ENCODE results near the gene S100A3. TPM values are rescaled to one million over a fixed set of nuclear protein-coding genes. Genes with fewer than 3 reads are reported as not detected.
"Not testable (repeated sequence)": the region's sequence is repeated elsewhere in the genome, so short reads cannot be mapped to it uniquely, and the experiment has no call there.

Gene S100A3
- total and polyA plus RNA-seq, 8 donors: 0.20 to 7.7 (median 1.2) TPM; not detected in 4

DNA sequence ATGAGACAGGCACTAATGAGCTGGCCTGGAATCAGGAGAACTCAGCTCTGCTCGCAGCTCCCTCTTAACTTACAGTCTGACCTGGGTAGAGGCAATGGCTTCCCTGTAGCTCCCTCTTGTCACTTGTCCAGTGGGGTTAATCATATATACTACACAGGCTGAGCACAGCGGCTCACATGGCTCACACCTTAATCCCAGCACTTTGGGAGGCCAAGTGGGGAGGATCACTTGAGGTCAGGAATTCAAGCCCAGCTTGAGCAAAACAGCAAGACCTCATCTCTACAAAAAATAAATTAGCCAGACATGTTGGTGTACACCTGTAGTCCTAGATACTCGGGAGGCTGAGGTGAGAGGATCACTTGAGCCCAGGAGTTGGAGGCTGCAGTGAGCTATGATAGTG lies 17.4 kb downstream of the S100A3 start:
- Histone ChIP-seq H3K4me1 (peaks cover 10 to 52% of the 10 kb centered on the region in 2 donors), H3K9me3 (no peaks in the 10 kb centered on the region), H3K36me3 (peaks cover 0 to 19% of the 10 kb centered on the region in 2 donors), H3K27ac (peak overlapping the region in 1 of 2 donors; percentile 99), H3K4me3 (no peak overlapping the region), H3K27me3 (no peaks in the 10 kb centered on the region)
- no peak for DNase-seq
- TF ChIP-seq, protein P1, sequence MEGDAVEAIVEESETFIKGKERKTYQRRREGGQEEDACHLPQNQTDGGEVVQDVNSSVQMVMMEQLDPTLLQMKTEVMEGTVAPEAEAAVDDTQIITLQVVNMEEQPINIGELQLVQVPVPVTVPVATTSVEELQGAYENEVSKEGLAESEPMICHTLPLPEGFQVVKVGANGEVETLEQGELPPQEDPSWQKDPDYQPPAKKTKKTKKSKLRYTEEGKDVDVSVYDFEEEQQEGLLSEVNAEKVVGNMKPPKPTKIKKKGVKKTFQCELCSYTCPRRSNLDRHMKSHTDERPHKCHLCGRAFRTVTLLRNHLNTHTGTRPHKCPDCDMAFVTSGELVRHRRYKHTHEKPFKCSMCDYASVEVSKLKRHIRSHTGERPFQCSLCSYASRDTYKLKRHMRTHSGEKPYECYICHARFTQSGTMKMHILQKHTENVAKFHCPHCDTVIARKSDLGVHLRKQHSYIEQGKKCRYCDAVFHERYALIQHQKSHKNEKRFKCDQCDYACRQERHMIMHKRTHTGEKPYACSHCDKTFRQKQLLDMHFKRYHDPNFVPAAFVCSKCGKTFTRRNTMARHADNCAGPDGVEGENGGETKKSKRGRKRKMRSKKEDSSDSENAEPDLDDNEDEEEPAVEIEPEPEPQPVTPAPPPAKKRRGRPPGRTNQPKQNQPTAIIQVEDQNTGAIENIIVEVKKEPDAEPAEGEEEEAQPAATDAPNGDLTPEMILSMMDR (IDR thresholded peaks at IDR 0.05): no peak
- ATAC-seq: no peak
- intact Hi-C loops (cut with DNase I): loop anchor here in 1 of 2 donors (5.0 kb wide), 1 partner anchor 36 kb away; the partner anchor contains the start of gene S100A2

DNA sequence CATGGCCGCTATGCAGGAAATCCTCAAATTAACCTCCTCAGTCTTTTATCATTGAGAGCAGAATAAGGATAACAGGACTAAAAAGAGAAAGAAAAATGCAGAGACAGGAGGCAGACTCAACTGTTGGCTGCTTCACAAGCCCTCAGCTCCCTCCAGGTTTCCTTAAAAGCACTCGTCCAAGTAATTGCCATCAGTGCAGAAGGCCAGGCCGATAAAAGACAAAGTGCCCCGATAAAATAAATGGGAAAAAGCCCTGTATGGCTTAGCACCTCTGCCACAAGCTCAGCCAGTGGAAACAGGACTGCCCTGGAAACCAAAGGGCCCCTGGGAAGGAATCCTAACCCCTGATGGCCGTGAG lies 21.4 kb downstream of the S100A3 start:
- DNase-seq: no peak
- no peak overlapping the region for H3K4me3 ChIP-seq
- peaks cover 0 to 4% of the 10 kb centered on the region in 2 donors for H3K36me3 ChIP-seq
- TF ChIP-seq, protein P1 (IDR thresholded peaks at IDR 0.05): no peak
- ATAC-seq: no peak
- intact Hi-C loops (cut with DNase I): no loop called here
- peaks cover 0 to 31% of the 10 kb centered on the region in 2 donors for H3K4me1 ChIP-seq
- no peaks in the 10 kb centered on the region for H3K27me3 ChIP-seq
- H3K9me3 ChIP-seq: no peaks in the 10 kb centered on the region
- no peak overlapping the region for H3K27ac ChIP-seq

DNA sequence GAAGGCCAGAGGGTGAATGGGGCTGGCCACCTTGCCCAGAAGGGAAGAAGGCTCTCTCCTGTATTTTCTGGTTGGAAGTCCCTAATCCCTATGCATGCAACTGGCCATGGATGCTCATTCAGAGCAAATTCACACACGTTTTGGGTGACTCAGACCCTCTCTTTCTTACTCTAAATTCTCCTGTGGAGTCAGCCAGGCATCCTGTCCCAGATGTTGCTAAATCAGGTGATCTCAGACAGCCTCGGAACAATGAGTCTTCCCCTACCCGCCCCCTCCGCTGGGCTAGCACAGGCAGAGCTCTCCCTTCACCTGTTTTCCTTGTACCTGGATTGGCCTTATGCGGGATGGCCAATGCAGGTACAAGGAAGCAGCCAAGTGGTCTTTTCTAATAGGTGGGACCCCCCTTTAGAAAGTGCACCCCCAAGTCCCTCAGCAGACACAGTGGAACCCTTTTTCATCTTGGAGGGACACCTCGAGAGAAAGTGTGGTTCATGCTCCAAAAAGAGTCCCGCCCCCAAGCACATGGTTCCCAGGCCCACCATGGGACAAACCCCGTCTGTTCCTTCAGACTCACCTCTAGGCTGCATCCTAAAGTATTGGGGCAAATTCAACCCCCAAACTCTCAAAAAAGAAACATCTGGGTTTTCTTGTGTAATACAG lies 21.9 kb downstream of the S100A3 start:
- DNase-seq: no peak
- Histone ChIP-seq H3K27me3 (no peaks in the 10 kb centered on the region), H3K9me3 (no peaks in the 10 kb centered on the region), H3K27ac (no peak overlapping the region), H3K4me3 (no peak overlapping the region), H3K4me1 (peaks cover 0 to 26% of the 10 kb centered on the region in 2 donors), H3K36me3 (peaks cover 0 to 4% of the 10 kb centered on the region in 2 donors)
- ATAC-seq: no peak
- TF ChIP-seq, protein P1 (IDR thresholded peaks at IDR 0.05): no peak
- intact Hi-C loops (cut with DNase I): no loop called here

DNA sequence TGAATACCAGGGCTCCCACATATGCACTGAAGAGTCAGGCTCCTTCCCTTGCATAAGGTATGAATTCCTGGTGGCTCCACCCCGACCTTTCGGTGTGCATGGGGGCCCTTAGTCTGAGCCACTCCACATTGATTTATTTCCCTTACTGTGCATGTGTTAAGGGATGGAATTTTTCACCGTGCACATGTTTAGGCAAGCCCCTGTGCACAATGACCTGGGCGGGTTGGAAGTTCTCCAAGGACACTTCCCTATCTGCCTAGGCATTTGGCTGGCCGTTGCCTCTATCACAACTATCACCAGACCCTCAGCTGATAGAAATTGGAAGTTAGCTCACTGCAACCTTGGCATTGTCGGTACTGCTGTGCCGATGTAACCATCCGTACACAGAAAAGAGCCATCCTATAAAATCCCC lies 22.9 kb downstream of the S100A3 start:
- Histone ChIP-seq H3K4me3 (no peak overlapping the region), H3K4me1 (peaks cover 0 to 17% of the 10 kb centered on the region in 2 donors), H3K36me3 (peaks cover 0 to 4% of the 10 kb centered on the region in 2 donors), H3K9me3 (no peaks in the 10 kb centered on the region), H3K27ac (peak overlapping the region in 1 of 2 donors; percentile 5), H3K27me3 (no peaks in the 10 kb centered on the region)
- intact Hi-C loops (cut with DNase I): no loop called here
- TF ChIP-seq, protein P1 (IDR thresholded peaks at IDR 0.05): no peak
- ATAC-seq: no peak
- DNase-seq: no peak

DNA sequence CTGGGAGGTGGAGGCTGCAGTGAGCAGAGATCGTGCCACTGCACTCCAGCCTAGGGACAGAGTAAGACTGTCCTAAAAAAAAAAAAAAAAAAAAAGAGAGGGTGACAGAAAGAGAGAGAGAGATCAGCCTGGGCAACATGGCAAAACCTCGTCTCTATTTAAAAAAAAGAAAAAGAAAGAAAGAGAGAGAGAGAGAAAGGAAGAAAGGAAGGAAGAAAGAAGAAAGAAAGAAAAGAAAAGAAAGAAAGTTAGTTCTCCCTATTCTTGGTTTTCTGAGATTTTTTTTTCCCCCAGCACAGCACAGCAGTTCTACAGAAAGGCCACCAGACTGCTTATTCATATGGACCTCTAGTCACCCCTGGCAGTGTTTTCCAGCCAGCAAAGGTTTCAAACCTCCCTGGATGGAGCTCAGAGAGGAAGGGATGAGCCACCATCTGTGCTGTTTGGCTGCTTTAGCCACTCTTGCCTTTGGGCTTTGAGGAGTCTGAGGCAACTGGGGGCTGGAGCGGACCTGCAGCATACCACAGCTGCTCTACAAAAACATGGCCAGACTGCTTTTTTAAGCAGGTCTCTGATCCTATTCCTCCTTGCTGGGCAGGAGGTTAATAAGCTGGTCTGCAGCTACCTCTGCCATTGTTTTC lies 23.9 kb downstream of the S100A3 start:
- peak overlapping the region in 1 of 2 donors; percentile 5 for H3K27ac ChIP-seq
- ATAC-seq: peak; percentile 51
- TF ChIP-seq, protein P1 (IDR thresholded peaks at IDR 0.05): no peak

DNA sequence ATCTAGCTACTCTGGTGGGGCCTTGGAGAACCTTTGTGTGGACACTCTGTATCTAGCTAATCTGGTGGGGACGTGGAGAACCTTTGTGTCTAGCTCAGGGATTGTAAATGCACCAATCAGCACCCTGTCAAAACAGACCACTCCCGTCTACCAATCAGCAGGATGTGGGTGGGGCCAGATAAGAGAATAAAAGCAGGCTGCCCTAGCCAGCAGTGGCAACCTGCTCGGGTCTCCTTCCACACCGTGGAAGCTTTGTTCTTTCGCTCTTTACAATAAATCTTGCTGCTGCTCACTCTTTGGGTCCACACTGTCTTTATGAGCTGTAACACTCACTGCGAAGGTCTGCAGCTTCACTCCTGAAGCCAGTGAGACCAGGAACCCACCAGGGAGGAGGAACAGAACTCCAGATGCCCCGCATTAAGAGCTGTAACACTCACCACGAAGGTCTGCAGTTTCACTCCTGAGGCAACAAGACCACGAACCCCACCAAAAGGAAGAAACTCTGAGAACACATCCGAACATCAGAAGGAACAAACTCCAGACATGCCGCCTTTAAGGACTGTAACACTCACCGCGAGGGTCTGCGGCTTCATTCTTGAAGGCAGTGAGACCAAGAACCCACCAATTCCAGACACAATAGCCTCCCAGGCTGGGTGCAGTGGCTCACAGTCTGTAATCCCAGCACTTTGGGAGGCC lies 26.6 kb downstream of the S100A3 start:
- H3K27ac ChIP-seq; H3K27me3 ChIP-seq; ATAC-seq; DNase-seq; H3K36me3 ChIP-seq; H3K4me3 ChIP-seq; intact Hi-C loops (cut with DNase I); H3K9me3 ChIP-seq: not testable (repeated sequence)
- peaks cover 0 to 24% of the 10 kb centered on the region in 2 donors for H3K4me1 ChIP-seq

More for the DNA sequence above, 23.9 kb downstream of the S100A3 start:
- DNase-seq: no peak
- intact Hi-C loops (cut with DNase I): no loop called here
- H3K9me3 ChIP-seq: no peaks in the 10 kb centered on the region
- H3K4me1 ChIP-seq: peaks cover 0 to 17% of the 10 kb centered on the region in 2 donors
- peaks cover 0 to 4% of the 10 kb centered on the region in 2 donors for H3K36me3 ChIP-seq
- H3K4me3 ChIP-seq: no peak overlapping the region
- no peaks in the 10 kb centered on the region for H3K27me3 ChIP-seq

DNA sequence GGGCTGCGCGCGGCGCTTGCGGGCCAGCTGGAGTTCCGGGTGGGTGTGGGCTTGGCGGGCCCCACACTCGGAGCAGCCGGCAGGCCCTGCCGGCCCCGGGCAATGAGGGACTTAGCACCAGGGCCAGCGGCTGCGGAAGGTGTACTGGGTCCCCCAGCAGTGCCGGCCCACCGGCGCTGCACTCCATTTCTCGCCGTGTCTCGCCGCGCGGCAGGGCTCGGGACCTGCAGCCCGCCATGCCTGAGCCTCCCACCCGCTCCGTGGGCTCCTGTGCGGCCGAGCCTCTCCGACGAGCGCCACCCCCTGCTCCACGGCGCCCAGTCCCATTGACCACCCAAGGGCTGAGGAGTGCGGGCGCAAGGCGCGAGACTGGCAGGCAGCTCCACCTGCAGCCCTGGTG lies 27.2 kb downstream of the S100A3 start:
- H3K9me3 ChIP-seq; H3K27me3 ChIP-seq; H3K4me3 ChIP-seq; H3K27ac ChIP-seq; H3K36me3 ChIP-seq; ATAC-seq; intact Hi-C loops (cut with DNase I); DNase-seq: not testable (repeated sequence)
- H3K4me1 ChIP-seq: peaks cover 0 to 22% of the 10 kb centered on the region in 2 donors
